Loucy (cell line): ENCODE data around the gene CDHR5.

Experiments used
- H2AFZ ChIP-seq: fragments of 200-600 bp; sonication (generic); 2 replicates; pipeline ENCODE4 v1.6.0; 2016; ENCODE audit warnings: antibody characterized with exemption, mild to moderate bottlenecking, low read length, moderate library complexity
- H3F3A ChIP-seq: fragments of 200-600 bp; 2 replicates; pipeline ENCODE4 v1.6.0; 2016; ENCODE audit warnings: antibody characterized with exemption, low read depth, mild to moderate bottlenecking
- H3K27me3 ChIP-seq: fragments of 200-600 bp; sonication (generic); 2 replicates; pipeline ENCODE4 v1.6.1; 2014; ENCODE audit warnings: low read length, mild to moderate bottlenecking; ENCODE audit not compliant: insufficient read depth, poor library complexity, severe bottlenecking
- H3K36me3 ChIP-seq: fragments of 200-600 bp; sonication (generic); 2 replicates; pipeline ENCODE4 v1.6.1; 2016; ENCODE audit warnings: low read length; ENCODE audit not compliant: insufficient read depth
- H3K4me1 ChIP-seq: fragments of 200-600 bp; sonication (generic); 2 replicates; pipeline ENCODE4 v1.5.1; 2014; ENCODE audit warnings: low read length, mild to moderate bottlenecking; ENCODE audit not compliant: insufficient read depth, poor library complexity, severe bottlenecking
- H3K4me2 ChIP-seq: fragments of 200-600 bp; sonication (generic); 2 replicates; pipeline ENCODE4 v1.6.0; 2014; ENCODE audit warnings: antibody characterized with exemption, low read length, low read depth, mild to moderate bottlenecking; ENCODE audit not compliant: poor library complexity, severe bottlenecking
- H3K4me3 ChIP-seq: fragments of 200-600 bp; sonication (generic); 2 replicates; pipeline ENCODE4 v1.5.1; 2014; ENCODE audit warnings: low read length, mild to moderate bottlenecking, mixed read lengths; ENCODE audit not compliant: poor library complexity, severe bottlenecking
- H3K79me2 ChIP-seq: fragments of 200-600 bp; sonication (generic); 2 replicates; pipeline ENCODE4 v1.6.1; 2014; ENCODE audit warnings: low read length; ENCODE audit not compliant: insufficient read depth
- H3K9ac ChIP-seq: fragments of 200-600 bp; sonication (generic); 2 replicates; pipeline ENCODE4 v1.6.0; 2014; ENCODE audit warnings: mild to moderate bottlenecking, low read depth, low read length, moderate library complexity; ENCODE audit not compliant: poor library complexity, severe bottlenecking
- H3K9me2 ChIP-seq: fragments of 200-600 bp; sonication (generic); replicated peaks from 2 replicates; pipeline ENCODE4 v1.6.1; 2016; ENCODE audit warnings: low read depth, low read length, mixed read lengths
- H3K9me3 ChIP-seq: fragments of 200-600 bp; sonication (generic); 2 replicates; pipeline ENCODE4 v1.6.1; 2014; ENCODE audit warnings: mild to moderate bottlenecking, antibody characterized with exemption, low read length, low read depth; ENCODE audit not compliant: insufficient read depth
- H4K20me1 ChIP-seq: fragments of 200-600 bp; sonication (generic); 2 replicates; pipeline ENCODE4 v1.6.0; 2014; ENCODE audit warnings: antibody characterized with exemption, low read length, mild to moderate bottlenecking; ENCODE audit not compliant: insufficient read depth, poor library complexity, severe bottlenecking
- CTCF ChIP-seq: fragments of 200-600 bp; sonication (generic); conservative IDR thresholded peaks from 2 replicates; pipeline ENCODE4 v1.5.1; 2014; ENCODE audit warnings: mild to moderate bottlenecking, antibody characterized with exemption, low read length
- EZH2phosphoT487 ChIP-seq: fragments of 200-600 bp; IDR thresholded peaks from 2 replicates; pipeline ENCODE4 v1.6.1; 2018; ENCODE audit warnings: antibody characterized with exemption, mild to moderate bottlenecking, moderate library complexity, borderline replicate concordance

The CDHR5 gene

GRCh38 chr11:621838-622237 lies 2.9 kb downstream of the CDHR5 start:
- Histone ChIP-seq H2AFZ (no peak overlapping the region), H3K4me3 (no peak overlapping the region), H3K4me2 (no peak overlapping the region), H3K9me3 (no peaks in the 10 kb centered on the region), H3K9ac (no peak overlapping the region), H3K9me2 (no peaks in the 10 kb centered on the region), H3F3A (no peaks in the 10 kb centered on the region), H3K79me2 (no peaks in the 10 kb centered on the region), H3K27me3 (no peaks in the 10 kb centered on the region), H3K4me1 (no peaks in the 10 kb centered on the region), H3K36me3 (no peaks in the 10 kb centered on the region), H4K20me1 (no peaks in the 10 kb centered on the region)
- TF ChIP-seq CTCF (no peak), EZH2phosphoT487 (no peak)

- no peak overlapping the region for H2AFZ ChIP-seq
- H3K4me2 ChIP-seq: no peak overlapping the region
- no peaks in the 10 kb centered on the region for H3K79me2 ChIP-seq
- H3K36me3 ChIP-seq: no peaks in the 10 kb centered on the region
- no peaks in the 10 kb centered on the region for H3K9me3 ChIP-seq
- no peaks in the 10 kb centered on the region for H4K20me1 ChIP-seq
- no peaks in the 10 kb centered on the region for H3K27me3 ChIP-seq
- no peak overlapping the region for H3K4me3 ChIP-seq
- no peaks in the 10 kb centered on the region for H3F3A ChIP-seq
- no peaks in the 10 kb centered on the region for H3K4me1 ChIP-seq
- H3K9ac ChIP-seq: no peak overlapping the region
- H3K9me2 ChIP-seq: no peaks in the 10 kb centered on the region
- TF ChIP-seq EZH2phosphoT487 (no peak), CTCF (no peak)
Measured at GRCh38 chr11:620935-621814, 3.6 kb downstream of the CDHR5 start.

- no peak overlapping the region for H3K4me3 ChIP-seq
- no peaks in the 10 kb centered on the region for H3F3A ChIP-seq
- no peak overlapping the region for H3K9ac ChIP-seq
- H2AFZ ChIP-seq: no peak overlapping the region
- no peaks in the 10 kb centered on the region for H4K20me1 ChIP-seq
- no peak overlapping the region for H3K4me2 ChIP-seq
- no peaks in the 10 kb centered on the region for H3K79me2 ChIP-seq
- H3K27me3 ChIP-seq: no peaks in the 10 kb centered on the region
- TF ChIP-seq EZH2phosphoT487: no peak
- no peak for TF ChIP-seq CTCF
- H3K36me3 ChIP-seq: no peaks in the 10 kb centered on the region
- no peaks in the 10 kb centered on the region for H3K9me3 ChIP-seq
- H3K4me1 ChIP-seq: peaks cover 2% of the 10 kb centered on the region
- no peaks in the 10 kb centered on the region for H3K9me2 ChIP-seq
Measured at GRCh38 chr11:620201-620600, 4.6 kb downstream of the CDHR5 start.
